ENCODE data around the gene PDAP1.
"Not testable (repeated sequence)": the region's sequence is repeated elsewhere in the genome, so short reads cannot be mapped to it uniquely, and the experiment has no call there.

The PDAP1 gene

GRCh38 chr7:99408379-99409191 lies at the start of gene PDAP1, which contains the start of gene BUD31:
Gene PDAP1 (minus strand): TSS chr7:99408597. CDS start chr7:99408548, 49 bp downstream.
Gene BUD31 (plus strand): TSS chr7:99408969. CDS start chr7:99411093, 2,124 bp downstream.
- DNase-seq, result peak; percentile 95

GRCh38 chr7:99457650-99458493 lies 49.5 kb upstream of the PDAP1 start:
- no peak for DNase-seq

- DNase-seq, result no peak
Observed at GRCh38 chr7:99457050-99457649, 48.8 kb upstream of the PDAP1 start.

- DNase-seq, result no peak
Observed at GRCh38 chr7:99456288-99456687, 47.9 kb upstream of the PDAP1 start.

GRCh38 chr7:99455874-99456273 lies 47.5 kb upstream of the PDAP1 start:
- DNase-seq, result no peak

GRCh38 chr7:99453105-99453504 lies 44.7 kb upstream of the PDAP1 start:
- no peak for DNase-seq

GRCh38 chr7:99452541-99452940 lies 44.1 kb upstream of the PDAP1 start:
- DNase-seq, result no peak

- no peak for DNase-seq
Observed at GRCh38 chr7:99451936-99452335, 43.5 kb upstream of the PDAP1 start.

- DNase-seq, result no peak
Observed at GRCh38 chr7:99449326-99449725, 40.9 kb upstream of the PDAP1 start.

- DNase-seq, result no peak
Observed at GRCh38 chr7:99448855-99449254, 40.5 kb upstream of the PDAP1 start.

- peak; percentile 13 for DNase-seq
Observed at GRCh38 chr7:99447943-99448342, 39.5 kb upstream of the PDAP1 start.

GRCh38 chr7:99446096-99446495 lies 37.7 kb upstream of the PDAP1 start:
- no peak for DNase-seq

GRCh38 chr7:99440195-99440594 lies 31.8 kb upstream of the PDAP1 start:
- DNase-seq, result no peak

- peak; percentile 88 for DNase-seq
Observed at GRCh38 chr7:99438573-99439480, 30.4 kb upstream of the PDAP1 start, which contains the start of the genes CPSF4 and PTCD1. Gene CPSF4 (plus strand): TSS chr7:99438943. CDS start chr7:99439083, 140 bp downstream. Gene PTCD1 (minus strand): TSS chr7:99438798. CDS start chr7:99435242, 3,556 bp downstream.

- DNase-seq, result no peak
Observed at GRCh38 chr7:99437946-99438572, 29.7 kb upstream of the PDAP1 start.

GRCh38 chr7:99433158-99433557 lies 24.8 kb upstream of the PDAP1 start:
- DNase-seq, result no peak

GRCh38 chr7:99431756-99432540 lies 23.6 kb upstream of the PDAP1 start:
- DNase-seq, result not testable (repeated sequence)

GRCh38 chr7:99429756-99430155 lies 21.4 kb upstream of the PDAP1 start:
- DNase-seq, result no peak

- no peak for DNase-seq
Observed at GRCh38 chr7:99428972-99429566, 20.7 kb upstream of the PDAP1 start.

All from MV-4-11 (cell line).